B cell (primary cell): ENCODE results near the gene PLCZ1. TPM values are rescaled to one million over a fixed set of nuclear protein-coding genes. Genes with fewer than 3 reads are reported as not detected.

Source experiments
- ATAC-seq: fragments of 200-7000 bp; cut with Tn5 transposase; one replicate; pipeline ENCODE4 v1.10.0; 2021; ENCODE audit warnings: low read depth, mild to moderate bottlenecking, moderate number of reproducible peaks, moderate library complexity
- CTCF ChIA-PET: fragments of 350-600 bp; sonication (Branson Sonifier 250); formaldehyde crosslinking; loops from one replicate; lab custom pipeline; 2021; ENCODE audit warnings: antibody characterized with exemption, inconsistent platforms; lab: Charles Lee
- POLR2A ChIA-PET: fragments of 350-600 bp; sonication (Branson Sonifier 250); formaldehyde crosslinking; loops from one replicate; lab custom pipeline; 2021; ENCODE audit warnings: antibody characterized with exemption; lab: Charles Lee
- DNase-seq: peaks from one replicate; pipeline ENCODE4 v3.0.0; 2013
- H2AFZ ChIP-seq: 2 replicates; pipeline ENCODE4 v1.6.1; 2012; ENCODE audit warnings: mild to moderate bottlenecking, low read depth, low read length; ENCODE audit not compliant: insufficient read depth, poor library complexity, severe bottlenecking
- H3K27ac ChIP-seq, 2 donors: 1 replicate in 1 of 2; 2 replicates in 1 of 2; pipeline ENCODE4 v1.5.1; 2012 to 2013; ENCODE audit warnings: low read length in 2 of 2, mild to moderate bottlenecking in 2 of 2, moderate library complexity in 1 of 2
- H3K27me3 ChIP-seq, 4 experiments: fragments of 200-600 bp in 1 of 4; sonication (generic) in 1 of 4; replicated peaks in 1 of 4; 1 replicate in 2 of 4; 2 replicates in 2 of 4; pipeline versions ENCODE4 v1.6.1 to v1.7.0; 2013 to 2016; ENCODE audit warnings: low read length in 3 of 4, mild to moderate bottlenecking in 2 of 4, mixed read lengths in 1 of 4, moderate library complexity in 1 of 4; ENCODE audit not compliant: insufficient read depth in 4 of 4, control insufficient read depth in 3 of 4; ENCODE audit errors: control extremely low read depth in 1 of 4
- H3K36me3 ChIP-seq, 2 experiments: replicated peaks in 1 of 2; 1 replicate in 1 of 2; 2 replicates in 1 of 2; pipeline versions ENCODE4 v1.6.1 to v1.7.1; 2013; ENCODE audit warnings: low read length in 1 of 2; ENCODE audit not compliant: insufficient read depth in 2 of 2, control insufficient read depth in 1 of 2; ENCODE audit errors: control extremely low read depth in 1 of 2, extremely low read depth in 1 of 2
- H3K4me1 ChIP-seq, 2 donors: fragments of 200-600 bp in 1 of 2; sonication (generic) in 1 of 2; 1 replicate in 1 of 2; 2 replicates in 1 of 2; pipeline versions ENCODE4 v1.5.1 to v1.6.1; 2013 to 2017; ENCODE audit warnings: low read length in 2 of 2; ENCODE audit not compliant: control insufficient read depth in 2 of 2, insufficient read depth in 2 of 2
- H3K4me2 ChIP-seq: replicated peaks from 2 replicates; pipeline ENCODE3; 2012; ENCODE audit warnings: mild to moderate bottlenecking, low read depth, low read length; ENCODE audit not compliant: poor library complexity, severe bottlenecking
- H3K4me3 ChIP-seq, 5 experiments: fragments of 200-600 bp in 1 of 5; sonication (generic) in 1 of 5; 1 replicate in 3 of 5; 2 replicates in 2 of 5; pipeline versions ENCODE4 v1.5.1 to v1.7.0; 2011 to 2016; ENCODE audit warnings: low read length in 4 of 5, mild to moderate bottlenecking in 4 of 5, low read depth in 2 of 5, control low read depth in 1 of 5, moderate library complexity in 1 of 5; ENCODE audit not compliant: insufficient read depth in 1 of 5; ENCODE audit errors: control extremely low read depth in 1 of 5, extremely low read depth in 1 of 5
- H3K79me2 ChIP-seq: fragments of 200-600 bp; sonication (generic); one replicate; pipeline ENCODE4 v1.6.0; 2016; ENCODE audit warnings: low read length; ENCODE audit not compliant: control insufficient read depth, insufficient read depth
- H3K9ac ChIP-seq: fragments of 200-600 bp; sonication (generic); 2 replicates; pipeline ENCODE4 v1.6.1; 2017; ENCODE audit warnings: mild to moderate bottlenecking, low read length, moderate library complexity
- H3K9me3 ChIP-seq, 3 donors: one replicate each; pipeline versions ENCODE4 v1.6.1 to v1.7.1; 2013; ENCODE audit warnings: low read length in 2 of 3; ENCODE audit not compliant: control insufficient read depth in 2 of 3, insufficient read depth in 1 of 3; ENCODE audit errors: control extremely low read depth in 1 of 3
- H4K20me1 ChIP-seq: 2 replicates; pipeline ENCODE4 v1.6.0; 2012; ENCODE audit warnings: mild to moderate bottlenecking, low read length; ENCODE audit not compliant: insufficient read depth, control insufficient read depth, poor library complexity, severe bottlenecking
- H3K27ac Mint-ChIP-seq: one replicate; pipeline ENCODE4 v1.8.0; 2021; ENCODE audit warnings: mixed read lengths
- H3K27me3 Mint-ChIP-seq: one replicate; pipeline ENCODE4 v1.8.0; 2021; ENCODE audit warnings: mixed read lengths
- H3K4me1 Mint-ChIP-seq: one replicate; pipeline ENCODE4 v1.8.0; 2021; ENCODE audit warnings: mixed read lengths
- H3K4me3 Mint-ChIP-seq: one replicate; pipeline ENCODE4 v1.8.0; 2021; ENCODE audit warnings: mixed read lengths
- H3K9me3 Mint-ChIP-seq: one replicate; pipeline ENCODE4 v1.8.0; 2022; ENCODE audit warnings: mixed read lengths; ENCODE audit not compliant: insufficient read depth
- EZH2 ChIP-seq: IDR thresholded peaks from 2 replicates; pipeline ENCODE4 v1.6.1; 2012; ENCODE audit warnings: borderline replicate concordance, low read depth, mild to moderate bottlenecking, moderate library complexity, low read length; ENCODE audit not compliant: insufficient read depth, poor library complexity, severe bottlenecking
- WGBS: methylation state at CpG from one replicate; pipeline ENCODE4 v1.1.5; 2013; ENCODE audit warnings: missing lambda C conversion rate; ENCODE audit not compliant: insufficient coverage; 5-methylcytosine and 5-hydroxymethylcytosine counted together
- intact Hi-C: fragments of 100-400 bp; cut with micrococcal nuclease; formaldehyde crosslinking; loops from one replicate; pipeline ENCODE4 v1.10.0; 2022
- polyA plus RNA-seq: library from polyadenylated mRNA; depleted of rRNA; stranded (reverse); fragments of >200 nt; gene quantifications from 2 replicates; pipeline ENCODE4 v1.2.3, GENCODE V29; 2012
- total RNA-seq, 2 donors: library from RNA; stranded (reverse); fragments of 120-200 nt in 1 of 2; gene quantifications; 1 replicate in 1 of 2; 2 replicates in 1 of 2; pipeline versions ENCODE4 v1.2.3 to v1.2.4, GENCODE V29; 2013 to 2022
- TF ChIP-seq, protein P1 (sequence below): fragments of 200-600 bp; IDR thresholded peaks from one replicate; pipeline ENCODE4 v1.8.0; 2022; ENCODE audit warnings: antibody characterized with exemption, mild to moderate bottlenecking

The PLCZ1 gene
- total and polyA plus RNA-seq, 2 donors (not counting 1 experiment from before 2014, with no cell fraction given): not detected

DNA sequence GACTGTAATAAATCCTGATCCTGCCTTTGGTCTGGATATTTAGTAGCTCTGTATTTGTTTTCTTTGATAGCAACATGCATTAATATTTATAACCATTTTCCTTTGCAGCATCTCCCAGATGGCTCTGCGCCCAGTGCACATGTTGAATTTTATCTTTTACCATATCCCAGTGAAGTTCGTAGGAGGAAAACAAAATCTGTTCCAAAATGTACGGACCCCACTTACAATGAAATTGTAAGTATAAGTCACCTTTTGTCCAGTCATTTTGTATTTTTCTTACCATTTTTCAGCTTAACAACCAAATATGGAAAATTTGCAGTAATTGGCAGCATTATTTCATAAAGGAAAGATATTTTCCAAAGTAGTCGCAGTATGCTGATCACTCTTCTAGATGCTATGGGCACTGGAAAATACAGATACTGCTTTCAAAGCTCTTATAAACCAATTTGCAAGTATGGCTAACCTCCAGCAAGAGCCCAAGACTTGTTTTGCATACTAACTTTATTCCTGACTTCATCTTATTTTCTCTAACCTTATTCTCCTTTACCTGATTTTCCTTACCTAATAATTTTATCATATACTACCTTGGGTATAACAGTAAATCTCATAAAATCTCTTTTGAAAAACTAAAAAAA is 97.4 kb downstream of the PLCZ1 start:
- no peaks in the 10 kb centered on the region for H3K27me3 ChIP-seq
- no peak overlapping the region for H2AFZ ChIP-seq
- DNase-seq (no peak), ATAC-seq (no peak)
- Mint-ChIP-seq H3K27ac (no peak overlapping the region), H3K4me3 (no peak overlapping the region), H3K9me3 (peaks cover 7% of the 10 kb centered on the region), H3K27me3 (no peaks in the 10 kb centered on the region), H3K4me1 (no peaks in the 10 kb centered on the region)
- no peak overlapping the region for H3K27ac ChIP-seq
- no peak overlapping the region for H3K4me2 ChIP-seq
- WGBS: 100% methylated on average over 2 of the region's 4 CpGs
- peaks cover 0 to 3% (median 0%) of the 10 kb centered on the region in 3 donors for H3K9me3 ChIP-seq
- TF ChIP-seq, protein P1, sequence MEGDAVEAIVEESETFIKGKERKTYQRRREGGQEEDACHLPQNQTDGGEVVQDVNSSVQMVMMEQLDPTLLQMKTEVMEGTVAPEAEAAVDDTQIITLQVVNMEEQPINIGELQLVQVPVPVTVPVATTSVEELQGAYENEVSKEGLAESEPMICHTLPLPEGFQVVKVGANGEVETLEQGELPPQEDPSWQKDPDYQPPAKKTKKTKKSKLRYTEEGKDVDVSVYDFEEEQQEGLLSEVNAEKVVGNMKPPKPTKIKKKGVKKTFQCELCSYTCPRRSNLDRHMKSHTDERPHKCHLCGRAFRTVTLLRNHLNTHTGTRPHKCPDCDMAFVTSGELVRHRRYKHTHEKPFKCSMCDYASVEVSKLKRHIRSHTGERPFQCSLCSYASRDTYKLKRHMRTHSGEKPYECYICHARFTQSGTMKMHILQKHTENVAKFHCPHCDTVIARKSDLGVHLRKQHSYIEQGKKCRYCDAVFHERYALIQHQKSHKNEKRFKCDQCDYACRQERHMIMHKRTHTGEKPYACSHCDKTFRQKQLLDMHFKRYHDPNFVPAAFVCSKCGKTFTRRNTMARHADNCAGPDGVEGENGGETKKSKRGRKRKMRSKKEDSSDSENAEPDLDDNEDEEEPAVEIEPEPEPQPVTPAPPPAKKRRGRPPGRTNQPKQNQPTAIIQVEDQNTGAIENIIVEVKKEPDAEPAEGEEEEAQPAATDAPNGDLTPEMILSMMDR: no peak
- no peak for TF ChIP-seq EZH2
- ChIA-PET CTCF (no interaction called here), POLR2A (no interaction called here)
- no peak overlapping the region for H3K4me3 ChIP-seq
- no peak overlapping the region for H3K9ac ChIP-seq
- no peaks in the 10 kb centered on the region for H3K79me2 ChIP-seq
- intact Hi-C loops: no loop called here
- H4K20me1 ChIP-seq: no peaks in the 10 kb centered on the region
- no peaks in the 10 kb centered on the region for H3K4me1 ChIP-seq
- H3K36me3 ChIP-seq: no peaks in the 10 kb centered on the region

DNA sequence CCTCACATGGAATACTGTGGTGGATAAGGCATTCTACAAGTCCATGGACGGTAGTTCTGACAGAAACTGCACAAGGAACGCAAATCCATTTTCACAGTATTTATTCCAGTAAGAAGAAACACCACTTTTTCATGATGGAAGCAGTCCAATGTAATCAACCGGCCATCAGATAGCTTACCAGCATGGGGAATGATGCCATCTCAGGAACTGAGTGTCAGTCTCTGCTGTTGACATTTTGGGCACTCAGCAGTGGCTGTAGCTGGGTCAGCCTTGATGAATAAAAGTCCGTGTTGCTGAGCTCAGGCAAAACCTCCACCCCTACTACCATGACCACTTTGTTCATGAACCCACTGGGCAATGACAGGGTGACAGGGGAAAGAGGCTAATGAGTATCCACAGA is 103.4 kb downstream of the PLCZ1 start:
- POLR2A ChIA-PET: no interaction called here
- H3K4me1 Mint-ChIP-seq: no peaks in the 10 kb centered on the region
- H3K79me2 ChIP-seq: no peaks in the 10 kb centered on the region

More for the DNA sequence above, 103.4 kb downstream of the PLCZ1 start:
- no peak overlapping the region for H3K27ac Mint-ChIP-seq
- no peak overlapping the region for H3K4me3 Mint-ChIP-seq
- H3K9ac ChIP-seq: no peak overlapping the region
- TF ChIP-seq, protein P1: no peak
- TF ChIP-seq EZH2: no peak
- H3K27me3 ChIP-seq: no peaks in the 10 kb centered on the region
- no peak overlapping the region for H3K27ac ChIP-seq
- H3K4me1 ChIP-seq: no peaks in the 10 kb centered on the region
- CTCF ChIA-PET: no interaction called here
- H3K27me3 Mint-ChIP-seq: no peaks in the 10 kb centered on the region
- H4K20me1 ChIP-seq: no peaks in the 10 kb centered on the region
- H3K9me3 ChIP-seq: peaks cover 0 to 8% (median 1%) of the 10 kb centered on the region in 3 donors
- no peaks in the 10 kb centered on the region for H3K36me3 ChIP-seq
- H3K4me2 ChIP-seq: no peak overlapping the region
- intact Hi-C loops: no loop called here
- no peak overlapping the region for H3K4me3 ChIP-seq
- no peak for DNase-seq
- ATAC-seq: no peak
- no peak overlapping the region for H2AFZ ChIP-seq
- peaks cover 9% of the 10 kb centered on the region for H3K9me3 Mint-ChIP-seq
- 100% methylated on average over 2 of the region's 4 CpGs for WGBS
